Non-pigmented ciliary epithelial cell (primary cell): ENCODE results near the gene KLF17.
"Not testable (repeated sequence)": the region's sequence is repeated elsewhere in the genome, so short reads cannot be mapped to it uniquely, and the experiment has no call there.

ENCODE experiments used
- DNase-seq: peaks from one replicate; pipeline ENCODE4 v3.0.0-alpha.2; 2010; ENCODE audit warnings: low read depth

The KLF17 gene

DNA sequence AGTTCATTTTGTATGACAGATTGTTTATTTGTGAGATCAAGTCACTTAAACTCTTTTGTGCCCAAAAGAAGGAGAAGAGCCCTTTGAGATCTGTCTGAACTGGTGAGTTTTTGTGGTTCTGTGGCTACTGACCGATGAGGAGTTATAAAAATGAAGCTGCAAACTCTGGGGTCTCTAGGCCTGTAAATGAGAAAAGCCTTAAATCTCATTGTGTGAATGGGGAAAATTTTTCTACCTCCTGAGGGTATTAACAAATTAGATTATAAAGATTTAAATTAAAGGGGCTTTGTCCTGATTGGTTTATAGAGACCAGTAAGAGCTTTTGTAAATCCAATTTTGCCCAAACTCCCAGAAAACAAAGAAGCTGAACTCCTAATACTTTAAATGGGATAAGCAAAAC lies 9.7 kb upstream of the KLF17 start:
- no peak for DNase-seq

DNA sequence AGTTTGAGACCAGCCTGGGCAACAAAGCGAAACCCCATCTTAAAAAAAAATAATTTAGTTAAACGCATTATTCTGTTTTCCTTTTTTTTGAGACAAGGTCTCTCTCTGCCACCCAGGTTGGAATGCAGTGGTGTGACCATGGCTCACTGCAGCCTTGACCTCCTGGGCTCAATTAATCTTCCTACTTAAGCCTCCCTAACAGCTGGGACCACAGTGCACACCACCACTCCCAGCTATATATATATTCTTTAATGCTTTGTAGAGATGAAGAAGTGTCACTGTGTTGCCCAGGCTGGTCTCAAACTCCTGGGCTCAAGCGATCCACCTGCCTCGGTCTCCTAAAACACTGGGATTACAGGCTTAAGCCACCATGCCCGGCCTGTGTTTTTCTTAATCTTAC lies 7.7 kb upstream of the KLF17 start:
- no peak for DNase-seq

DNA sequence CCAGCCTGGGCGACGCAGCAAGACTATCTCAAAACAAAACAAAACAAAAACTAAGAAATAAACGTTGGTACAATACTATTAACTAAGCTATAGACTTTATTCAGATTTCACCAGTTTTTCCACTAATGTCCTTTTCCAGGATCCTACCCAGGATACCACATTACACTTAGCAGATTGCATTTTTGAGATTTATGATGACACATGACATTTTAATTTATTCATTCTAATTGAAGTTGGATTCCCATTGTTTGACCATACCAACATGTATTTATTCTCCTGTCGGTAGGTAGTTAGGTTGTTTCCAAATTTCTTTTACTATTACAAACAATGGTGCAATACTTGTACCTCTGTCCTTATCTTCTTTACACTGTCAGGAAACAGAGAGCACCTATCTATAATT lies 6.8 kb upstream of the KLF17 start:
- DNase-seq = no peak

DNA sequence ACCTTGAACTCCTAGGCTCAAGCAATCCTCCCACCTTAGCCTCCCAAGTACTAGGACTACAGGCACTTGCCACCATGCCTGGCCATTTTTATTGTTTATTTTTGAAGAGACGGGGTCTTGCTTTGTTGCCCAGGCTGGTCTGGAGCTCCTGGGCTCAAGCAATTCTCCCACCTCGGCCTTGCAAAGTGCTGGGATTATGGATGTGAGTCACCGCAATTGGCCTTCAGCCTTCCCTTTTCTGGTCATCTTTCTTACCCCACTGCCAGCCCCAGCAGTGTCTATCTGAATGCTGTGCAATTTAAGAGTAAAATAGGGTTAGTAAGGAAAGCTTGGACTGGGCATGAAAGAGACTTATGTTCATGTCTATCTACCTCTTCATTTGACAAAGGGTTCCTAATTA lies 6.1 kb upstream of the KLF17 start:
- no peak for DNase-seq

DNA sequence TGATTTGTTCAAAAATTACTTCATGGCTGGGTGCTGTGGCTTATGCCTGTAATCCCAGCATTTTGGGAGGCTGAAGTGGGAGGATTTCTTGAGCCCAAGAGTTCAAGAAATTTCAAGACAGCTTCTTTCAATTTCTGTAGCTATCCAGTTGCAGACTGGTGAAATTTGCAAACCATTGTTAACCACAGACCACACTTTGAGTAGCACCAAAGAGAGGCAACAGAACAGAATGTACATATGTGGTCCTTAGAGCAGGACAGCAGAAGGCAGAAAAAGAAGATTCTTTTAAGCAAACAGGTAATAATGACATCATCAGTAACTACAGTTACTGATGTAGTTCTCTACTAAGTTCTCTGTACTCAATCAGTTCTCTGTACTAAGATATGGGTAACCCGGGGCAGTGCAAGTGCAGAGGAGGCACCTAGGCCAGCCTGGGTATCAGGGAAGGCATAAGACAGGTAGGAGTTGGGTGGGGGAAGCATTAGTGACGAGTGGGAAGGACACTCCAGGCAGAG lies 5.5 kb upstream of the KLF17 start:
- no peak for DNase-seq

DNA sequence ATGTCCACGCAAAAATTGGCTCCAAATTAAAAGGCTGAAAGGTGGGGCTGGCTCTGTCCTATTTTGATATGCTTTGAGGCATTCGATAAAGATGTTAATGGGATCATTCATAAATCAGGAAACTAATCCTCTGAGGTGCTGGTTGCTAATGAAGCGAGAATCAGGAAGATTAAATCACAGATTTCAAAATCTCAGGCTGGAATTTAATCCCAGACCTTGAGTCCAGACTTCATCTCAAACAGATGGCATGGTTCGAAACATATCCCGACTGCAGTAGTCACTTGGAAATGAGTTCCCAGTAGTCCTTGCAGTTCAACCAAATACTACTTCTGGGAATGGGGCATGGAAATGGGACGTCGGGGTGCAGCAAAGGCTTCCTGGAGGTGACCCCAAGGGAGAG lies 4.5 kb upstream of the KLF17 start:
- no peak for DNase-seq

DNA sequence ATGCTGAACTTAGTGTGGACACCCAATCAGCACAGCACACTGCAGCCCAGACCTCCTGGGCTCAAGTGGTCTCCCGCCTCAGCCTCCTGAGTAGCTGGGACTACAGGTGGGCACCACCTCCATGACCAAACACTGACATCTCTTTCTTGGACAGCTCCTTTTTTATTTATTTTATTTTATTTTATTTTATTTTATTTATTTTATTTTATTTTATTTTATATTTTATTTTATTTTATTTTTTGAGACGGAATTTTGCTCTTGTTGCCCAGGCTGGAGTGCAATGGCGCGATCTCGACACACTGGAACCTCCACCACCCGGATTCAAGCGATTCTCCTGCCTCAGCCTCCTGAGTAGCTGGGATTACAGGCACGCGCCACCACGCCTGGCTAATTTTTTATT lies 1.3 kb upstream of the KLF17 start:
- not testable (repeated sequence) for DNase-seq

DNA sequence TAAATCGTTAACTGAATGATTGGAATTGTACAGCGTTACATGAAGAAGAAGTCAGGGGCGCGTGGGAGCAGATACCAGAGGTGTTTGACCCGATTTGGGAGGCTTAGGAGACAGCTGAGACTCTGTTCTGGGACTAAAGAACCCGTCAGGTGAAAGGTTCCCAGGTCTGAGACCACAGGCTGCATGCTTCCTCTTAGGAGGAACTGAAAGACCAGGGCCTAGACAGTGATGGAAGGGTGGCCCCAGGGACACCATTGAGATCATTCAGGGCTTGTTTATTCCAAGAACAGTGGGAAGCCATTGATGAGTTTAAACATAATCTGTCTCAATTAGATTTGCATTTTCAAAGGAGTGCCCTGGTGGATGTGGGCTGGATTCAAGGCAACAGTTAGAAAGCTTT lies 904 bp downstream of the KLF17 start:
- no peak for DNase-seq

DNA sequence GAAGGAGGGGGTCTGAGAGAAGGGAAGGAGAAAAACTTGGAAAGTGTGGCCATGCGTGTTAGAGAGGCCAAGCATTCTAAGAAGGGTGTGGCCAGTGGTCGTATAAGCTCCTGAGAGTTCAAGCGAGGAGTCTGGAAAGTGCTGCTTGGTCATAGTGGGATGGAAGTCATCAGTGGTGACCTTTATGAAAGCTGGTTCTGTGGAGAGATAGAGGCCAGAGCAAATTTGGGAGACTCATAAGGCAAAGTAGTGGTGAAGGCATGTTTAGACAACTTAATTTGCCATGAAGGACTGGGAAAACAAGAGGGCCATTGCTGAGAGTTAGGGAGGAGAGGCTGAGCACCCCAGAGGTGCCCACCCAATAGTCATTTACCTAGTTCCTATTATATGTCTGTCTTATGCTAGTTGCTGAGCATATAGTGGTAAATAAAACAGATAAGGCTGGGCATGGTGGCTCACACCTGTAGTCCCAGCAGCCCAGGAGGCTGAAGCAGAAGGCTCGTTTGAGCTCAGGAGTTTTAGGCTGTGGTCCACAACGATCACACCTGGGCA lies 1.9 kb downstream of the KLF17 start:
- no peak for DNase-seq

DNA sequence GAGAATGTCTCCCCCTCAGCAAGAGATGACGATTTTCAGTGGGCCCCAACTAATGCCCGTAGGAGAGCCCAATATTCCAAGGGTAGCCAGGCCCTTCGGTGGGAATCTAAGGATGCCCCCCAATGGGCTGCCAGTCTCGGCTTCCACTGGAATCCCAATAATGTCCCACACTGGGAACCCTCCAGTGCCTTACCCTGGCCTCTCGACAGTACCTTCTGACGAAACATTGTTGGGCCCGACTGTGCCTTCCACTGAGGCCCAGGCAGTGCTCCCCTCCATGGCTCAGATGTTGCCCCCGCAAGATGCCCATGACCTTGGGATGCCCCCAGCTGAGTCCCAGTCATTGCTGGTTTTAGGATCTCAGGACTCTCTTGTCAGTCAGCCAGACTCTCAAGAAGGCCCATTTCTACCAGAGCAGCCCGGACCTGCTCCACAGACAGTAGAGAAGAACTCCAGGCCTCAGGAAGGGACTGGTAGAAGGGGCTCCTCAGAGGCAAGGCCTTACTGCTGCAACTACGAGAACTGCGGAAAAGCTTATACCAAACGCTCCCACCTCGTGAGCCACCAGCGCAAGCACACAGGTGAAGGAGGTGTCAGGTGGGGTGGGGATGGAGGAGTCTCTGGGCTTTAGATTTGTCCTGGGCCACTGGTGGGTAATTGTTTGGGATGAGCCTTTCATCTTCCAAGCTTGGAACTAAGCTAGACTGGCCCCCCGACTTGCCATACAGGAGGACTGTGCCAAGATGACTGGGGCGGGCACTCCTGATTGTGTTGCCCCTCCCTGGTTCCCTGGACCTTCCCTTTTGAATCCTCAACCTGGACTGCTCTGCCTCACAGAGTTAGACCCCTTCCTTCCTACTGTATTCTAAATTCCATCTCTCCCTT lies 11.2 kb downstream of the KLF17 start:
- DNase-seq = no peak

DNA sequence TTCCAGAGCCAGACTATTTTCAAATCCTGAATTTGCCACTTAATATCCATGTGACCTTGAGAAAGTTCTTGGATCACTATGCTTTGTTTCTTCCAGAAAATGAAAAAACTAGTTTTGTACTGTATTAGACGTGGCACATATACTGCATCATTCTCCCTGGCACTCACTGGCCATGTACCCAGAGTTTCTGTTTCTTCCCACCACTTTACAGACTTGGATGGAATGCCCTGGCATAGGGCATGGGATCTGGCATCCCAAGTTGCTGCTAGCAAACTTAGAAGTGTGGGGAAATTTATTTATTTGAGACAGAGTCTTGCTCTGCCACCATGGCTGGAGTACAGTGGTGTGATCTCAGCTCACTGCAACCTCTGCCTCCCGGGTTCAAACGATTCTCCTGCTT lies 12.8 kb downstream of the KLF17 start:
- no peak for DNase-seq

DNA sequence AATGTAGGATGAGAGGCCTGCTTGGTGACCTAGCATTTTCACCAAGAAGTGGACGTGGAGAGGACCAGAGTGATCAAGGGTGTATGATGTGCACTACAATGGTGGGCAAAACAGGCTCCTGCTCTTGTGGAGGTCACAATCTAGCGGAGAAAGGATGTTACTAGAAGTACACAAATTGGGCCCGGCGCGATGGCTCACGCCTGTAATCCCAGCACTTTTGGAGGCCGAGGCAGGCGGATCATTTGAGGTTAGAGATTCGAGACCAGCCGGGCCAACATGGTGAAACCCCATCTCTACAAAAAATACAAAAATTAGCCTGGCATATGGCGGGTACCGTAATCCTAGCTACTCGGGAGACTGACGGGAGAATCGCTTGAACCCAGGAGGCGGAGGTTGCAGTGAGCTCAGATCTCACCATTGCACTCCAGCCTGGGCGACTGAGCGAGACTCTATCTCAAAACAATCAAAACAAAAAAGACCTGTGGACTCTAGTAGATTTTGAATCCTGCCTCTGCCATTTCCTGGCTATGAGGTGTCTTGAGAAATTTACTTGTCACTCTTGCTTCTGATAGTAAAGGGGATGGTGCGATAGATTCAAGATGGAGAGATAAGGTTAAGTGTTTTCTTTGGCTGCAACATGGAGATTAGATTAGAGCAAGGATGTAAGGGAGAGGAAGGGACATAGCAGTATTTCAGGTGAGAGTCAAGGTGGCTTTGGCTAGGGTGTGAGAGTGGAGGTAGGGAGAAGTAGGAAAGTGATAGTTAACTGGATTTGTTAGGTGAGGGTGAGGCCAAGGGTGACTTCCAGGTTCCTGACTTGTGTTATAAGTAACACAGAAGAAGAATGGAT lies 15.7 kb downstream of the KLF17 start:
- no peak for DNase-seq

DNA sequence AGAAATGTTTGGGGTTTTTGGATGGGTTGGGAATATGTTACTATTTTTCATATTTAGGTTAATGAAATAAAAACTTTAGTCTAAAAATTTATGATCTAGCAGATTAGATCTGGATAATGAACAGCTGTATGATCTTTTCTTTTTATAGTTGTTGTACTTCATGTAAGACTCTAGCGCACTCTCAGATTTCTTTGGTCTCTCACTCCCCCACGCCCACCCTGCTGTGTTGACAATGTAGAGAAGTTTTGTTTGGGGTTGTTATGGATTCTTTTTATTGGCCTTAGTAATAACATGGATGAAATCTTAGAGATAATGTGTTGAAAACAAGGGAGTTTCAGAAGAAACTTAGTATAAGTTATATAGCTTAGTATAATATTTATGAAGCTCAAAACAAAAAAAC lies 17.3 kb downstream of the KLF17 start:
- DNase-seq = no peak

DNA sequence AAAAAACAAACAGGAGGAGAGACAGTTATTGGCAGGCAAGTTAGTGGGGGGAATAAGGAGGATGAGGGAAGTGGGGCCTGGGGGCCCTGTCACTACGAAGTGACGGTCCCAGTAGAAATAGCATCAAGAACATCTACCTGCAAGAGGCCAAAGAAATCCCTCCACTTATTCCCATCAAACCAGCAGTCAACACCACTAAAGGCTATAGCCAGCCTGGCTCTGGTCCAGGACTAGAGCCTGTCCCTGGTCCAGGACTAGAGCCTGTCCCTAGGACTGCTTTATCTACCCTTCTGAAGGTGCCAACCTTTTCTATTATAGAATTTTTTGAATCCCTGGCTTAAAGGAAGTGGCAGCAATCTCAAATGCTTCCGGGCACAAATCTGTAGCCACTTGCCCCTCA lies 19.6 kb downstream of the KLF17 start:
- no peak for DNase-seq

DNA sequence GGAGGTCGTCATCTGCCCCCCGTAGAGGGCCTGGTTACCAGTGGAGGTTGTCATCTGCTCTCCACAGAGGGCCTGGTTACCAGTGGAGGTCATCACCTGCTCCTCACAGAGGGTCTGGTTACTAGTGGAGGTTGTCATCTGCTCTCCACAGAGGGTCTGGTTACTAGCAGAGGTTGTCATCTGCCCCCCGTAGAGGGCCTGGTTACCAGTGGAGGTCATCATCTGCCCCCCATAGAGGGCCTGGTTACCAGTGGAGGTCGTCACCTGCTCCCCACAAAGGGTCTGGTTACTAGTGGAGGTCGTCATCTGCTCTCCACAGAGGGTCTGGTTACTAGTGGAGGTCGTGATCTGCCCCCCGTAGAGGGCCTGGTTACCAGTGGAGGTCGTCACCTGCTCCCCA lies 20.9 kb downstream of the KLF17 start:
- DNase-seq = not testable (repeated sequence)

DNA sequence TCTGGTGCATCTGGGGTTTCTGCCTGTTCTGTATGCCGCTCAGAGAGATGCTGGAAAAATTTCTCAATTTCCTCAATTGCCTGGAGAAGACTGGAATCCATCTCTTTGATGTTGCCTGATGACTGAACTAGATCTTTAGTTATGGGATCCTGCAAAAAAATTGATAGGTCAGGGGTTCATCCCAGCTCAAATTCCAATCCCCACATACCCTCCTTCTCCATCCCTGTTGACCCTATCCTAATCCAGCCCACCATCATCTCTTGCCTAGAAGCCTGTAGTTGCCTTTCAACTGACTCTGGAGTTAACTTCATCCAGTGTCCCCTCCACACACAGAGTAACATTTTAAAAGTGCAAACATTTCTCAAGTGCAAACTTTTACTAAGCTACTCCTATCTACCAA lies 22.9 kb downstream of the KLF17 start, which contains the start of gene KLF18:
Gene KLF18, minus strand, starts transcription at position 101 of the 400 bp plus-strand sequence. Its CDS starts 0 bp downstream, at position 101.
- DNase-seq = no peak

DNA sequence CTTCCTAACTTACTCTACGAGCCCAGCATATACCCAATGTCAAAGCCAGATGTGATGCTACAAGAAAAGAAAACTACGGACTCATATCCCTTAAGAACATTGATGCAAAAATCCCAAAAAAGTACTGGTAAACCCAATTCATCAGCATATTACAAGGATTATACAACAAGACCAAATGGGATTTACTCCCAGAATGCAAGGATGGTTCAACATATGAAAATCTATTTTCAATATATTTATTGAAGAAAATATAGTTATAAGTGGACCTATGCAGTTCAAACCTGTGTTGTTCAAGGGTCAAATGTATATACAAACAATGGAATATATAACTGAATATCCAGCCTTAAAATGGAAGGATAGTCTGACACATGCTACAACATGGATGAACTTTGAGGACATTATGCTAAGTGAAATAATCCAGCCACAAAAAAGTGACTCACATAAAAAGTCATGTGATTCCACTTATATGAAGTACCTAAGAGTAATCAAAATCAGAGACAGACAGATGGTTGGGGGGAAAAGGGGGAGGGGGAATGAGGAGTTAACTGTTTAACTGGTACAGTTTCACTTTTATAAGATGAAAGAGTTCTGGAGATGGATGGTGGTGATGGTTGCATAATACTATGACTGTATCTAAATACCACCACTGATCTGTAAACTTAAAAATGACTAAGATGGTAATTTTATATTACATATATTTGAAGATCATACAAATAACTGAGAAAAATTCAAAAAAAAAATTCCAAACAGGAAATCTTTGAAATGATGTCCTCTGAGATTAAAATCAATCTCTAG lies 26.5 kb downstream of the KLF17 start:
- no peak for DNase-seq

DNA sequence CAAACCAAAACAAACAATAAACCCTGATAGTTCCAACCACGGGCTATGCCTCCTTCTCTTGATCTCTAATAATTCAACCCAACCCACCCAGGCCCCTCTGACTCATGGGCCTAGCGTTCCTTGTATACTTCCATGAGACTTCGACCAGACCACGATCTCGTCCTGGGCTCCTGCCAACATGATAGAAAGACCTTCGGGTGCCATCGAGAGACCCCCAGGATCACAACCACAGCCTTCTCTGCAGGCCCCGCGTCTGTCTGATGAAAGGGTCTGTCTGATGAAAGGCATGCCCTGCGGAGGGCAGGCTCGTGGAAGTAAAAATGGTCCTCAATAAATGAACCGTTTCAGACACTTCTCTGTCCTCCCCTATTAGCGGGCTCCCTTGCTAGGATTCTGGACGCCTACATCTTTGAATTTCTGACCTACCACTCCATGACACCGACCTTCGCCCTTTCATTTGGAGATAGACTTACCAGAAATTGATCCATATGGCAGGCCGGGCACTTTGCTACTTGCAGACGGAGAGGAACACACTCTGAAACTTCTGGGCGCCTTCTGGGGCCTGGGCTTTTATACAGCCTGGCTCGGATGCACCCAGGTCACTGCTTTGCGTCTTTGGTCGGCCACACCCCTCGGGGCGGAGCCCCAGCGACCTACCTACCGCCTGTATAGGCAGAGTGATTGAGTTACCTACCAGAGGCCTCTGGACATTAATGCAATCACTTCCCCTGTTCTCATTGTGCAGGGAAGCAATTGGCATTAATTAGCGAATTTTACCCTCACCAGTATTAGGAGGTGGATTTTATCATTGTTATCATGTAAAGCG lies 28.1 kb downstream of the KLF17 start:
- no peak for DNase-seq

DNA sequence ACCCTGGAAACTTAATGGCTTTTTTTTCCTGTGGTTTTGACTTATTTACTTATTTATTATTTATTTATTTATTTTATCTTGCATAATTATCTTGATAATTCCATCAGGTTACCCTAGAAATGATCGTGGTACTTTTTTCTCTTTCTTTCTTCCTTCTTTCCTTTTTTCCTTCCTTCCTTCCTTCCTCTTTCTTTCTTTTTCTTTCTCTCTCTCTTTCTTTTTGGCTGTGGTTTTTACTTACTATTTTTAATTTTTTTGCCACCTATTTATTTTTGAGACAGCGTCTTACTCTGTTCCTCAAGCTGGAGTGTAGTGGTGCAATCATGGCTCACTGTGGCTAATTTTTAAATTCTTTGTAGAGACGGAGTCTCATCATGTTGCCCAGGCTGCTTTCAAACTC lies 29.0 kb downstream of the KLF17 start:
- no peak for DNase-seq

DNA sequence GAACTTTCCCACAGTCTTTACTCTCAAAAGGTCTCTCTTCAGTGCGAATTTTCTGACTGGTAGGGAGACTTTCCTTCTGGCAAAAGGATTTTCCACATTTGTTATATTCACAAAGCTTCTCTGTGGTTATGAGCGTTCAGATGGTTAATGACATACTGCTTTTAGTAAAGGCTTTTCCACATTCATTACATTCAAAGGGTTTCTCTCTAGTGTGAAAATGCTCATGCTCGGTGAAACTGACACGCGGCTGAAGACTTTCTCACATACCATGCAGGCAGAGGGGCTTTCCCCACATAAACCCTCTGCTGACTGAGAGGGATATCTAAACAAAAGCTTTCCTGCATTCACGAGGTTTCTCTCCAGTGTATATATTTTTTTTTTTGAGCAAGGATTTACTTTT lies 32.7 kb downstream of the KLF17 start:
- no peak for DNase-seq

DNA sequence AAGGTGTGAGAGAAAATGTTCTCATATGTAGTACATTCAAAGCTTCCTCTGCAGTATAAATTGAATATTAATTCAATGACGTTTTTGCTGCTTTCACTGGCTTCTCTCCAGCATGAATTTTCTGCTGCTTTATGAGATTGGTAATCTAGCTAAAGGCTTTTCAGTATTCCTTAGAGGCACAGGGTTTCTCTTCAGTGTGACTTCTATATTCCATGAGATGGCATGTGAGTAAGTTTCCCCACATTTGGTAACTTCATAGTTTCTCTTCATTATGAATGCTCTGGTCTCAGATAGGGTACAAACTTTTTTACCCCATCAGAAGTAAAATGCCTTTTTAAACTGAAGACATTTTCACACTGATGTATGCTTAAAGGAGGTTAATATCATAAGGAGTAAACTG lies 33.2 kb downstream of the KLF17 start:
- no peak for DNase-seq
